ENCODE results near the gene ITGA2. TPM values are rescaled to one million over a fixed set of nuclear protein-coding genes. Genes with fewer than 3 reads are reported as not detected.

Gene ITGA2
- total RNA-seq, 1 donor from 2014 or later, result 2.4 TPM

GRCh38 chr5:53055365-53055764 is 66.2 kb downstream of the ITGA2 start:
- DNase-seq (ENCODE audit: low spot score), result no peak

- DNase-seq (ENCODE audit: low spot score), result no peak
Observed at GRCh38 chr5:53059281-53059680, 70.1 kb downstream of the ITGA2 start.

GRCh38 chr5:53063176-53063575 is 74.0 kb downstream of the ITGA2 start:
- DNase-seq (ENCODE audit: low spot score), result no peak

GRCh38 chr5:53063791-53064190 is 74.6 kb downstream of the ITGA2 start:
- DNase-seq (ENCODE audit: low spot score), result no peak

- DNase-seq (ENCODE audit: low spot score), result no peak
Observed at GRCh38 chr5:53066088-53066487, 76.9 kb downstream of the ITGA2 start.

- no peak for DNase-seq (ENCODE audit: low spot score)
Observed at GRCh38 chr5:53067641-53068040, 78.5 kb downstream of the ITGA2 start.

GRCh38 chr5:53068291-53068836 is 79.2 kb downstream of the ITGA2 start:
- DNase-seq (ENCODE audit: low spot score), result no peak

- DNase-seq (ENCODE audit: low spot score), result no peak
Observed at GRCh38 chr5:53069626-53070025, 80.5 kb downstream of the ITGA2 start.

- no peak for DNase-seq (ENCODE audit: low spot score)
Observed at GRCh38 chr5:53071298-53071697, 82.1 kb downstream of the ITGA2 start.

- no peak for DNase-seq (ENCODE audit: low spot score)
Observed at GRCh38 chr5:53071738-53072137, 82.6 kb downstream of the ITGA2 start.

- DNase-seq (ENCODE audit: low spot score), result no peak
Observed at GRCh38 chr5:53073348-53073747, 84.2 kb downstream of the ITGA2 start.

GRCh38 chr5:53076014-53076583 is 86.9 kb downstream of the ITGA2 start:
- DNase-seq (ENCODE audit: low spot score), result no peak

- DNase-seq (ENCODE audit: low spot score), result no peak
Observed at GRCh38 chr5:53080271-53080670, 91.1 kb downstream of the ITGA2 start.

GRCh38 chr5:53083927-53084326 is 94.8 kb downstream of the ITGA2 start:
- DNase-seq (ENCODE audit: low spot score), result no peak

GRCh38 chr5:53084546-53085255 is 95.5 kb downstream of the ITGA2 start:
- no peak for DNase-seq (ENCODE audit: low spot score)

- DNase-seq (ENCODE audit: low spot score), result no peak
Observed at GRCh38 chr5:53087171-53087570, 98.0 kb downstream of the ITGA2 start.

- no peak for DNase-seq (ENCODE audit: low spot score)
Observed at GRCh38 chr5:53087621-53088121, 98.5 kb downstream of the ITGA2 start.

- no peak for DNase-seq (ENCODE audit: low spot score)
Observed at GRCh38 chr5:53089481-53089991, 100.4 kb downstream of the ITGA2 start.

- no peak for DNase-seq (ENCODE audit: low spot score)
Observed at GRCh38 chr5:53090229-53090628, 101.1 kb downstream of the ITGA2 start.

- DNase-seq (ENCODE audit: low spot score), result no peak
Observed at GRCh38 chr5:53091289-53091688, 102.1 kb downstream of the ITGA2 start.

GRCh38 chr5:53092242-53092641 is 103.1 kb downstream of the ITGA2 start:
- no peak for DNase-seq (ENCODE audit: low spot score)

GRCh38 chr5:53095217-53095616 is 106.1 kb downstream of the ITGA2 start:
- no peak for DNase-seq (ENCODE audit: low spot score)

Measured in mesenteric fat pad (tissue), 1 donor.